ENCODE data around the gene HHAT. TPM values are rescaled to one million over a fixed set of nuclear protein-coding genes. Genes with fewer than 3 reads are reported as not detected.

The HHAT gene
- total RNA-seq, 4 donors from 2014 or later, result 0.83 to 1.6 (median 1.2) TPM

DNA sequence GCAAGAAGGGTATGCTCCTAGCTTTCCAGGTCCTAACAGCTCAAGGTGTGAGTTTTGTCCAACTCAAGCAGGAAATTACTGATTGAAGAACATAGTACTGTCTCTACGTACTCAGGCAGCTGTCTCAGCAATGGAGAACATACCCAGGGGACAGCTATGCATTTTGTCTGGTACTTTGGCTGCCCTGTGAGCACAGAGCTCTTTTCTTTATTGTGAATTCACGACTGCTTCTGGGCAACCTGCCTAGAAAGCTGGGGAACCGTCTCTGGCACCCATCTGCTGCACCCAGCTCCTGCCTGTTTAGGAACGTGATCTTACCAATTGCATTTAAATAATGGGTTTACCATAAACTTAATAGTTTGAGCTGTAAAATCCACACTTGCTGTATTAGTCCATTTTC, 258.1 kb downstream of the HHAT start:
- 39% methylated on average over 4 of the region's 4 CpGs for WGBS
- Histone ChIP-seq H3K4me3 (no peak overlapping the region), H3K27me3 (no peaks in the 10 kb centered on the region), H3K36me3 (no peaks in the 10 kb centered on the region), H3K4me1 (peaks cover 0 to 13% (median 7%) of the 10 kb centered on the region in 4 donors), H3K27ac (replicated peaks in 1 of 4) (no peak overlapping the region), H3K9me3 (peaks cover 0 to 9% (median 3%) of the 10 kb centered on the region in 4 donors)
- intact Hi-C loops (cut with DNase I), result loop anchor here (5.0 kb wide), 1 partner anchor 546 kb away; the partner anchor contains the start of gene KCNH1
- no peak for DNase-seq (ENCODE audit: extremely low spot score)
- TF ChIP-seq POLR2A (IDR thresholded peaks at IDR 0.05; ENCODE audit: low read depth), result no peak
- no peak for TF ChIP-seq CTCF (IDR thresholded peaks at IDR 0.05)

DNA sequence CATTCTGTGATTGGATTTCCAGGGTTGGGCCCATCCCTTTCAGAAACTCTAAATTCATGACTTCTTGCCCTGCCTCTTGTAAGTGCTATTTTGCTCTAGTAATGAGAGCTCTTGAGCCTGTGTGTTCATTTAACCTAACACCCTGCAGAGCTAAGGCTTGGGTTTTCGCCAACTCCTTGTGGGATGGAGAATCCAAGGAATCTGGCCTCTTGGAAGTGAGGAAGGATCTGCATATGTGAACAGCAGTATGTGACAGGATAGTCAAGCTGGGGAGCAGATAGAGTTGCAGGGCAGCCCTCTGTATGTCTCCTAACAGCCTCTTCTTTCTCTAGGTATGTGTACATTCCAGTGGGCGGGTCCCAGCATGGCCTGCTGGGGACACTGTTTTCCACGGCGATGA, 258.9 kb downstream of the HHAT start:
- TF ChIP-seq EP300 (IDR thresholded peaks at IDR 0.05) (no peak), POLR2AphosphoS5 (IDR thresholded peaks at IDR 0.05) (no peak), POLR2A (IDR thresholded peaks at IDR 0.05; ENCODE audit: low read depth) (no peak), CTCF (IDR thresholded peaks at IDR 0.05) (no peak)
- H3K4me1 ChIP-seq, result peaks cover 0 to 13% (median 7%) of the 10 kb centered on the region in 4 donors
- H3K27me3 ChIP-seq, result no peaks in the 10 kb centered on the region
- H3K9me3 ChIP-seq, result peaks cover 0 to 9% (median 3%) of the 10 kb centered on the region in 4 donors
- no peak overlapping the region for H3K4me3 ChIP-seq
- H3K36me3 ChIP-seq, result no peaks in the 10 kb centered on the region
- intact Hi-C loops (cut with DNase I), result loop anchor here (5.0 kb wide), 1 partner anchor 545 kb away; the partner anchor contains the start of gene KCNH1
- H3K27ac ChIP-seq (replicated peaks in 1 of 4), result no peak overlapping the region
- DNase-seq (ENCODE audit: extremely low spot score), result no peak
- WGBS, result 95% methylated on average over 3 of the region's 4 CpGs

DNA sequence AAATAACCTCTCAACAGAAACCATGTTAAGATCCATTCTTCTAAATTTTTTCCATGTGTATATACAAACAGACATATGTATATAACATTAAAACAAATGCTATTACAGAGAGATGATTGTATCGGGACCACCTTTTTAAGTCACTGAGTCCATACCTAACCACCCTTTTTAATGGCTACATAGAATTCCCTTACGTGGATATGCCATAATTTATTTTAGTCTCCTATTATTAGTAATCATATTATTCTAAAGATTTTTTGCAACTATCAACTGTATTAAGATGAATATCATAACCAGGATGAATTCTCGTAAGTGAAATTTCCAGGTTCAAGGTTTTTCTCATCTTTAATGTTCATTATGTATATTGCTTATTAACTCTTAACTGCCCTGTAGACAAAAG, 259.7 kb downstream of the HHAT start:
- Histone ChIP-seq H3K4me3 (no peak overlapping the region), H3K27ac (replicated peaks in 1 of 4) (no peak overlapping the region), H3K9me3 (peaks cover 0 to 9% (median 3%) of the 10 kb centered on the region in 4 donors), H3K4me1 (peaks cover 0 to 13% (median 7%) of the 10 kb centered on the region in 4 donors), H3K36me3 (no peaks in the 10 kb centered on the region), H3K27me3 (no peaks in the 10 kb centered on the region)
- no peak for DNase-seq (ENCODE audit: extremely low spot score)
- TF ChIP-seq EP300 (IDR thresholded peaks at IDR 0.05), result no peak
- no peak for TF ChIP-seq CTCF (IDR thresholded peaks at IDR 0.05)
- no peak for TF ChIP-seq POLR2AphosphoS5 (IDR thresholded peaks at IDR 0.05)
- TF ChIP-seq POLR2A (IDR thresholded peaks at IDR 0.05; ENCODE audit: low read depth), result no peak
- intact Hi-C loops (cut with DNase I), result loop anchor here (5.0 kb wide), 1 partner anchor 544 kb away; the partner anchor contains the start of gene KCNH1
- 93% methylated on average over 3 of the region's 3 CpGs for WGBS

GRCh38 chr1:210588946-210589345, 260.2 kb downstream of the HHAT start:
- DNase-seq (ENCODE audit: extremely low spot score), result no peak
- intact Hi-C loops (cut with DNase I), result loop anchor here (5.0 kb wide), 1 partner anchor 543 kb away; the partner anchor contains the start of gene KCNH1
- Histone ChIP-seq H3K27me3 (no peaks in the 10 kb centered on the region), H3K36me3 (no peaks in the 10 kb centered on the region), H3K27ac (replicated peaks in 1 of 4) (no peak overlapping the region), H3K4me1 (peaks cover 0 to 13% (median 7%) of the 10 kb centered on the region in 4 donors), H3K4me3 (no peak overlapping the region), H3K9me3 (peaks cover 0 to 9% (median 3%) of the 10 kb centered on the region in 4 donors)
- WGBS, result 70% methylated on average over 3 of the region's 3 CpGs
- no peak for TF ChIP-seq POLR2A (IDR thresholded peaks at IDR 0.05; ENCODE audit: low read depth)
- TF ChIP-seq EP300 (IDR thresholded peaks at IDR 0.05), result no peak
- no peak for TF ChIP-seq CTCF (IDR thresholded peaks at IDR 0.05)
- no peak for TF ChIP-seq POLR2AphosphoS5 (IDR thresholded peaks at IDR 0.05)

DNA sequence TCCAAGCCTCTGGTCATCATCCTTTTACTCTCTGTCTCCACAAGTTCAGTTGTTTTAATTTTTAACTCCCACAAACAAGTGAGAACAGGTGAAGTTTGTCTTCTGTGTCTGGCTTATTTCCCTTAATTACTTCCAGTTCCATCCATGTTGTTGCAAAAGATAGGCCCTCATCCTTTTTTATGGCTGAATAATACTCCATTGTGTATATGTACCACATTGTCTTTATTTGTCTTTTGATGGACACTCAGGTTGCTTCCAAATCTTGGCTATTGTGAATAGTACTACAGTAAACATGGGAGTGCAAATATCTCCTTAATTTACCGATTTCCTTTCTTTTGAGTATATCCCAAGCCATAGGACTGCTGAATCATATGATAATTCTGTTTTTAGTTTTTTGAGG, 262.5 kb downstream of the HHAT start:
- TF ChIP-seq EP300 (IDR thresholded peaks at IDR 0.05) (no peak), POLR2AphosphoS5 (IDR thresholded peaks at IDR 0.05) (no peak), CTCF (IDR thresholded peaks at IDR 0.05) (no peak), POLR2A (IDR thresholded peaks at IDR 0.05; ENCODE audit: low read depth) (no peak)
- no peaks in the 10 kb centered on the region for H3K27me3 ChIP-seq
- H3K9me3 ChIP-seq, result peaks cover 0 to 9% (median 3%) of the 10 kb centered on the region in 4 donors
- H3K4me3 ChIP-seq, result no peak overlapping the region
- H3K27ac ChIP-seq (replicated peaks in 1 of 4), result no peak overlapping the region
- intact Hi-C loops (cut with DNase I), result no loop called here
- H3K36me3 ChIP-seq, result no peaks in the 10 kb centered on the region
- peaks cover 0 to 13% (median 7%) of the 10 kb centered on the region in 4 donors for H3K4me1 ChIP-seq
- DNase-seq (ENCODE audit: extremely low spot score), result no peak
- WGBS, result 100% methylated on average over 1 of the region's 1 CpG

All from esophagus muscularis mucosa (tissue), 4 donors.